Peyer's patch (tissue), 4 donors: ENCODE data around the gene CREBBP.

Source experiments
- CTCF ChIP-seq, 6 experiments: fragments of 450-650 bp in 4 of 6; fragments of 200-600 bp in 2 of 6; sonication (generic) in 1 of 6; IDR thresholded peaks; one replicate each; pipeline ENCODE4 v1.5.1; 2017 to 2019; ENCODE audit warnings: antibody characterized with exemption in 6 of 6, mild to moderate bottlenecking in 3 of 6, moderate library complexity in 1 of 6
- POLR2A ChIP-seq, 2 donors: fragments of 450-650 bp; IDR thresholded peaks; one replicate each; pipeline ENCODE4 v1.5.1; 2017; ENCODE audit warnings: antibody characterized with exemption in 2 of 2, mild to moderate bottlenecking in 2 of 2, moderate library complexity in 2 of 2

GRCh38 chr16:3782566-3782965 lies 97.9 kb downstream of the CREBBP start:
- TF ChIP-seq CTCF (IDR thresholded peaks at IDR 0.05): no peak
- TF ChIP-seq POLR2A (IDR thresholded peaks at IDR 0.05): no peak
